GM21367 (cell line): ENCODE results near the gene METTL4.
"Not testable (repeated sequence)": the region's sequence is repeated elsewhere in the genome, so short reads cannot be mapped to it uniquely, and the experiment has no call there.

Experiments
- ATAC-seq: cut with Tn5 transposase; IDR thresholded peaks from one replicate; pipeline ENCODE4 v1.9.1; 2021; ENCODE audit not compliant: unreplicated experiment

METTL4 gene

DNA sequence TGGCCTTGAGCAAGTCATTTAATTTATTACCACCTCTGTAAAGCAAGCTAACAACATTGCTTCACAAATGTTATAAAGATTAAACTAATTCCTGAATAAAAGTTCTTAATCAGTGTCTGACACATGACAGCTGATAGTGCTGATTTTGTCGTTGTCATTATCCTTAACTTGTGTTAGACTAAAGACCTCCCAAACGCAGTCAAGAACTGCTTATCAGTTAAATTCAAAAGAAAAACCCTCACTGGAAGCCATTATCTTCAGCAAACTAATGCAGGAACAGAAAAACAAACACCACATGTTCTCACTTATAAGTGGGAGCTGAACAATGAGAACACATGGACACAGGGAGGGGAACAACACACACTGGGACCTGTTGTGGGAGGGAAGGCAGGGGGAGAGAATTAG is 46.5 kb downstream of the METTL4 start:
- not testable (repeated sequence) for ATAC-seq

DNA sequence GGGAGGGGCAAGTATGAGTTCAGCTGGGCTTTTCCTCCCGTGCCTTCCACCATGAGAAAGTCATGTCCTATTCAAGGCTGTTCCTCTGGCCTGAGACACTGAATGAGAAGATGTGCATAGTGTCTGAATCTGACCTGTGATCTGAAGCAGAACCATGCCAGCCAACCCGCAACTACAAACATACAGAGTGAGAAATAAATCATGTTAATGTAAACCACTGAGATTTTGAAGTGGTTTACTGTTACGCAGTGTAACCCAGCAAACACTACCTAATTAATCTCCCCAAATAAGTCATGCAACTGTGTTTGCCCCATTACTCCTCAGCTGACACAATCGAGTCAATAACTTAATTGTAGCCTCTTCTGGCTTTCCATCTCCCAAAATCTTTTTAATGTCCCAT is 49.2 kb downstream of the METTL4 start:
- ATAC-seq, result no peak

DNA sequence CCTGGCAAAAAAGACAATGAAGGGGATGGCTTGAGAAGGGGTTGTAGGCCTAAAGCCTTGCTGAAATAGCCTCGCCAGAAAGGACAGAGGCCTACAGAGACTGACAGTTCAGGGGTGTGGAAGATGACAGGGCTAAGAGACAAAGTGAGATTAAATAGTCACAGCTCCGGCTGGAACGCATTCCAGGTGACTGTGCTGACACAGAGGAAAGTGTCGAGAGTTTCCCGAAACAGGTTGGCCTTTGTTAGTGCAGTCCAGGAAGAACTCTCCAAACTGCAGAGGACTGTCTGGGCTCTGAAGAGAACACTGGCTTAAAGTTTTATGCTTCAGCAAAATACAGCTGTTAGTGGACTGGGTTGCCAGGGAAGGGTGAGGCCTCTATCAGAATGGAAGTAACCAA is 52.8 kb downstream of the METTL4 start:
- ATAC-seq, result no peak

DNA sequence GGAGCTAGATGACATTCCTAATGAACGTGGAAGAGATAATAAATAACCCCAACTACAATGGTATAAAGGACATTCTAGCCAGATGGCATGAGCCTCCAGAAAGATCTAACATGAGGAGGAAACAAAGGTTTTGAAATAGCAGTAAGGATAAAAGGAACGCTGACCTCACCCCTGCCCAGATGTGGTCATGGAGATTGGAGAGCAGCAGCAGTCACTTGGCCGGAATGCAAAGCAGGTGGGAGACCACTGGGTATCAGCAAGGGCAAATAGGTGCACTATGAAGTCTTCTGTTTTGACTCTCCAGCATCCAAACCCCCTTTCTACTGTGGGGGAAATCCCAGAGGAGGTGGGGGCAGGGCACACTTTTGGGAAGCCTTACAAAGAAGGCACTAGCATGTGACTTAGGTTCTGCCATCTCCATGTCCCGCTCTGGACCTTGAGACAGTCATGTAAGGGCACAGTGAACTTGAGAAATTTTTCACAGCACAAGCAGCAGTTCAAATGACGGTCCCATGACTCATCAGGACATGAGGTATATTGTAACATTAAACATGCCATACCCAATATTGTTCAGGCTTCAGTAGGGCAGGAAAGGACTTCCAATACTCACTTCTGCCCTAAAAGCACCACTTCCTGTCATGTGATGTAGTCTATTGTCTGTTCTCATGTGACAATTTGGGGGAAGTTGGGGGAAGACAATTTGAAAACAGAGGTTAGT is 55.2 kb downstream of the METTL4 start:
- peak; percentile 60 for ATAC-seq

DNA sequence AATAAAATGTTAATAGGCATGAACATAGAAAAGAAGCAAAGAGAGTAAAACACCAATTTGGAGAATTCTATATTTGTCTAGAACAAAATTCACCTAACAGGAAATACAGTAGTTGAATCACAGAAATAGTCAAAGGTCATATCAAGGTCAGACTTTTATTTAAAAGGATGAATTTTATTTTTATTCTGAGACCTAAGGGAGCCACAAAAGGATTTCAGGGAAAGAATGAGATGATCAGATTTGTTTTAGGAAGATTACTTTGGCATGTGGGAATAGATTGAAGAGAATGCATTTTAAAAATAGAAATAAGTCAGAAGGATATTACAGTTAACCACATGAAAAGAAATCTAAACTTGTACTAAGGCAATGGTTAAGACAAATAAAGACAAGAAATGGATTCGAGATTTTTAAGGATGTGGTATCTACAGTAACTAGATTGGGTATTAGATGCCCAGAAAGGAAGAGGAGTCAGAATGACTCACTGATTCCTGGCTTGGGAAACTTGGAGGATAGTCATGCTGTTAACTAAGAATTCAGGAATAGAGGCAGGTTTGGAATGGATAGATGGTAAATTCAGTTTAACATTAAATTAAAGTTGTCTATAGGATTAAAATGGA is 56.0 kb downstream of the METTL4 start:
- ATAC-seq, result no peak

DNA sequence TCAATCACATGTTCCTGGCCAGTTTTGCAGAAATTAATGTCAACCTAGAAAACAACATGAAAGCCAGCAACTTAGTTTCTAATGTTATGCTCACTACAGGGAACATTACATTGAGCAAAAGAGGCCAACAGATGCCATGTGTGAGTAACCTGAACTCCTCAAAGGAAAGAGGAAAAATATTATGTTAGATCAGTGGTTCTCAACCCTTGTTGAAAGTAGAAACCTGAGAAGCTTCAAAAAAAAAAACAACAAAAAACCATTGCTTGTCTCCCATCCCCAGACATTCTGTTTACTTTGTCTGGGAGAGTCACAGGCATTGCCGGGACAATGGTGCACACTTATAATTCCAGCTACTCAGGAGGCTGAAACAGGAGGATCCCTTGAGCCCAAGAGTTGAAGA is 57.7 kb downstream of the METTL4 start:
- ATAC-seq, result no peak

DNA sequence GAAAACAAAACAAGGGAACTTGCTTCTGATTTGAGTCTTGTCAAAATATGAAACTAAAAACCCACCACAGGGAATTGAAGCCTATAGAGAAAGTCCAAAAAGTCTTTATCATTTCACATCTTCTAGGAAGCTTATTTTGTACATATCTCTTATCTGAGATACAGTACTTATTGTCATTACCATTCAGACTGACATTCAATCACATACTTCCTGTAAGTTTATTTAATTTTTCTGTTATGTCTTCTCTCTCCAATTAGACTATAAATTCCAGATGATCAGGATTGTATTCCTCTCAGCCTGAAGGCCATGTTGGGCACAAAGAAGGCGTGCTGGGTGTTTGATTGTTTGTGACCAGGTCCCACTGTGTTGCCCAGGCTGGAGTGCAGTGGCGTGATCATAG is 59.2 kb downstream of the METTL4 start:
- no peak for ATAC-seq

DNA sequence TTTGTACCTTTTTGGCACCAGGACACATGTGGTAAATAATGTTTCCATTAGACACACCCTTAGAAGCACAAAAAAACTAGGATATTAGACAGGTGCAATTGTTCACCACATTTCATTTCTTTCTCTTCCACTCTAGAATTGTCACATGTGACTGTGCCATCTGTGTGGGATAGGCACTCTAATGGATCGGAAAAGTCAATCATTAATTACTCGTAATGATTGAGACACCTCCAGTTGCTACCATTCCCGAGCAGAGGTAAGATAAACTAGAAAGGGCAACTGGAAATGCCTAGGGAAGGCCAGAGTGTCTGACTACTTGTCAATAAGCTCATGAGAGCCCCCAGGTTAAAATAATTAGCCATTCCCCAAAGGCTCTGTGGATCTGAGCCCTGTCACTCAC is 59.9 kb downstream of the METTL4 start:
- no peak for ATAC-seq

DNA sequence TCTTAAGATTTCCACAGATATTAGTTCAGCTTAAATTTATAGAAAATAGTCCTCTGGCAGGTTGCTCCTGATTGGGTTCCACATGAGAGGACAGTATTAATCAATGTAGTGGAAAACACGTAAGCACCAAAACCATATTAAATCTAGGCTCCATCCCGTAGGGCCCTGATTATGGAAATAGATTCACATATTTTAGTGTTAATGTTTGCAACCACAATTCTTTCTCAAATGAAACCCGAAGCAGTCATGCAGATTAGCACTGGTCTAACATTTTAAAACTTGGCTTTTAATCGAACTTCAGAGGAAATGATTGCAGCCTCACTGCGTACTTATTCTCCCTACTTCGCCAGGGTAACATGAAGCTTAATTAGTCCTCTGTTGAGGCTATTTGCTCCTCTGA is 60.9 kb downstream of the METTL4 start:
- ATAC-seq, result no peak

DNA sequence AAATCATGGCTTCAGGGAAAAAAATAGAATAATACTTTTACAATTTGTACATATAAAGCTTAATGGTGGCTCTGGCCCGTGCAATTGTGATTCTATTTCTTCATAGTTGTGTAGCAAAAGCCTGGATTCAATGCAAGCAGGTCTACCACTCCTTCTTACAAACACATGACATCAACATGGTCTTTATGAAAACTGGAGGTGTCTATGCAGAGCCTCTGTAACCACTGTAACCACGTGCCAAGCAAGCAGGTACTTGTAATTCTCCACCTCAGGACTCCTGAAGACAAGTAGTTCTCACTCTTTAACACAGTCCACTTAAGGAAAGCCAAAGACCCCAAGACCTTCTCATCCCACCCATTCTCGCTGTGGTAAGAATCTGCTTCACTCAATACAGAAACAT is 62.6 kb downstream of the METTL4 start:
- no peak for ATAC-seq

DNA sequence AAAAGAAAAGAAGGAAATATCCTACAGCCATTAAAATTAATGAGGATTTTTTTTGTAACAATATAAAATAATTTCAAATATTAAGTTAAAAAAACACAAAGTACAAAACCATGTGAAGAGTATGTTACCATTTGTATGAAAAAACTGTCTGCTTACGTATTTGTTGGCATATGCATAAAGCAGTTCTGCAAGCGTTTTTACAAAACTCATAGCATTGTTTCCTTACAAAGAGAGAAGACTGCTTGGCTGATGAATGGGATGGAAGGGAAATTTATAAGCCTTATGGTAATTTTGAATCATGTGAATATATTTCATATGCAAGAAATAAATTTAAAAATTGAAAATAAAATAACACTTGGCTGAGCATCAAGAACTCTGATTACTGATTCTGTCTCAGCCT is 63.1 kb downstream of the METTL4 start:
- no peak for ATAC-seq

DNA sequence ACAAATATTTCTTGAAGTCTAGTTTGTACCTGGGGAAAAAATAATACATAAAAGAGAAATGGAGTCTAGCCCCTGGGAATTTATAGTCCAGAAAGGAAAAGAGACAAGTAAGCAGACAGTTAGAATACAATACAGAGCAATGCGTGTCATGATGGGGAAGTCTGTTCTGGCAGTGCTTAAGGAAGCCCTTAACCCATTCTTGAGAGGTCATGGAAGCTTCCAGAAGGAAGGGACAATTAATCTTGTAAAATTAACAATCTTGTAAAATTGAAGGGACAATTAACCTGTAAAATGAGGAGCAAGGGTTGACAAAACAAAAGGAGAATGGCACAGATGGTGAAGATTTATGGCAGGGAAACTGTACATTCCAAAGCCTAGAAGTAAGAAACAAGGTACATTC is 66.7 kb downstream of the METTL4 start:
- no peak for ATAC-seq

DNA sequence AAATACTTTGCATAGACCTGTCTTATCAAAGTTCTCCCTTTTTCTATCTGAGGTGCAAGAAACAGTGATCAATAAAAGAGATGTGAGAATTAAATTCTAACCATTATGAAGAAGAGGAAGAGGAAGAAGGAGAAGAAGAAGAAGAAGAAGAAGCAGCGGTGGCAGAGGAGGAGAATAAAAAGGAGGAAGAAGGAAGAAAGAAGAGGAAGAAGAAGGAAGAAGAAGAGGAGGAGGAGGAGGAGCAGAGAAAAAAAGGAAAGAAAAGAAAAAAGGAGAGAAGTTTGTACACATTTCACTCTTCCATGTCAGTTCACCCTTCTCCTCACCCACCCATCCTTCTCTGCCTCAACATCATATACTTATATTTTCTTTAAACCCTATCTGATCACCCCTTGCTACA is 68.4 kb downstream of the METTL4 start:
- ATAC-seq, result no peak

DNA sequence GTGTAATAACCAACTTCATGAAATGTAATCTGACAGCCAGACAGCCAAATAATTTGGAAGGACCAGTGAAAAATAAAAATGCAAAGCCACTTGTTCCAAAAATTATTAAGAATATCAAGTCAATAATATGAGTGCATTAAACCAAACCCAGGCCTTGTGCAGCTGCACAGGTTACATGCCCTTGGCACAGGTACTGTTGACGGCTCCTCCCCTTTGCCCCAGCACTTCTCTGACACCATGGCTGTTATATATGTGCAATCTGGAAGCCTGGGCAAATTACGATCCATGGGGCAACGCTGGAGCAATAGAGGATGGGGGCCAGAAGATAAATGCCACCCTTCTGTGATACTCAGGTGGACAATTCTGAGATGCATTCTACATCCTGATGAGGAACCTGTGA is 68.9 kb downstream of the METTL4 start:
- no peak for ATAC-seq

DNA sequence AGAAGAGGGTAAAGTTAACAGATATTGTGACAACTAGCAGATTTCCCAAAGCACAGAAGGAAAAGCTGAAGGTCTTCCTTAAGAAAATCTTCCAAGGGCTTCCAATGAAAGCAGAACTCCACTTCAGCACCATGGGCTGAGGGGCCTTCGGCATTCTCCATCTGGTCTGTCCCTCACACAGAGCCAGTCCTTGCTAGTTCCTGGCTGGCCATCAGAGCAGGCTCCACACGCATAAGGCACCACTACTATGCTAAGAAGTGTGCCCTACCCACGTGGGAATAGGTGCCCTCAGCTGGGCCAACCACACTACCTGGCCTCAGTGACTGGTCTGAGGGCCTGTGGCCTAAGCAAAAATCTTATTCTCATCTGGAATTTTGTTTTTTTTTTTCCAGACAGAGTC is 73.5 kb downstream of the METTL4 start:
- no peak for ATAC-seq

DNA sequence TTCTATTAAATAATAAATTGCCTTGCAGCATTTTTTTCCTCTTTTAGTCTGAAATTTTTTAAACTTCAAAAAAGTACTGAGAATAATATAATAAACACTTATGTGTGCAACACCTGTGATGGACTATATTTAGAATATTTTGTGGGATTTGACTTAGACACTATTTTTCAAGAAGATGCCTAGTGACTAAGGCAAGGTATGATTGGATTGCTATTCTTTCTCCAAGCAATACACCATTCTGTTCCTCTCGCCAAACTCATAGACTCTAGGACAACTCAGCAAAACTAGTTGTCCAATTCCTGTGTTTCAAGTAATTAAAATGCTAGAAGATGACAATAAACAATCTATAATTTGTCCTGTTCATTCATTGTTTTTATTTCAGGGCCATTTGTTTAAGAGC is 75.9 kb downstream of the METTL4 start:
- ATAC-seq, result no peak

DNA sequence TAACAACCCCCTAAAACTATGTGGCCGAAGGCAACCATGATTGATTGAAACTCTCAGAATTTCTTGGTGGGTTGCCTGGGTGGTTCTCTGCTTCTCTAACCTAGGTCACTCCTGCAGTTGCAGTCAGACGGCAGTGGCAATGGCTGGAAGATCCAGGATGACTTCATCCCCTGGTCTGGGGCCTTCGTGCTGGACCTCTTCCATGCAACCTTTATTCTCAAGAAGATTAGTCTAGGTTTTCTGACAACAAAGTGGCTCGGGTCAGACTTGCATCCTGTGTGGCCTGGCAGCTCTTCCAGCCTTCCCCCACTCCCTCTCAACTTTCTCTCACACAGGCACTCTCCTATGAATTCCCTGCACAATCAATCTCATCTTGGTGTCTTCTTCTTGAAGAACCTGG is 76.4 kb downstream of the METTL4 start:
- no peak for ATAC-seq
